WTC11 (cell line): ENCODE measurements around the gene RBFOX2. TPM values are rescaled to one million over a fixed set of nuclear protein-coding genes. Genes with fewer than 3 reads are reported as not detected.

Experiments
- ATAC-seq: fragments of 200-7000 bp; cut with Tn5 transposase; 2 replicates; pipeline ENCODE4 v1.10.0; 2021; ENCODE audit warnings: mild to moderate bottlenecking, moderate library complexity
- CTCF ChIA-PET: fragments of 300-600 bp; sonication (Branson Sonifier 250); formaldehyde crosslinking; loops from one replicate; lab custom pipeline; 2021; ENCODE audit warnings: antibody characterized with exemption; lab: Charles Lee
- POLR2A ChIA-PET: fragments of 350-600 bp; sonication (Branson Sonifier 250); formaldehyde crosslinking; loops from one replicate; lab custom pipeline; 2021; ENCODE audit warnings: antibody characterized with exemption; lab: Charles Lee
- DNase-seq: peaks from one replicate; pipeline ENCODE4 v3.0.0; 2021; ENCODE audit warnings: low spot score
- H3K27ac Mint-ChIP-seq: 2 replicates; pipeline ENCODE4 v1.8.0; 2021; ENCODE audit warnings: mixed read lengths
- H3K27me3 Mint-ChIP-seq: 2 replicates; pipeline ENCODE4 v1.8.0; 2021; ENCODE audit warnings: low read depth, mild to moderate bottlenecking, moderate library complexity, mixed read lengths
- H3K36me3 Mint-ChIP-seq: 2 replicates; pipeline ENCODE4 v1.8.0; 2021; ENCODE audit warnings: mixed read lengths
- H3K4me1 Mint-ChIP-seq: 2 replicates; pipeline ENCODE4 v1.8.0; 2022; ENCODE audit warnings: mixed read lengths
- H3K4me3 Mint-ChIP-seq: 2 replicates; pipeline ENCODE4 v1.8.0; 2021; ENCODE audit warnings: mild to moderate bottlenecking, moderate library complexity, mixed read lengths
- H3K9me3 Mint-ChIP-seq: 2 replicates; pipeline ENCODE4 v1.8.0; 2021; ENCODE audit warnings: mixed read lengths
- CBFB ChIP-seq: sonication (generic); formaldehyde crosslinking; IDR thresholded peaks from 2 replicates; pipeline ENCODE4 v1.8.1; 2022; ENCODE audit warnings: mild to moderate bottlenecking, low read depth, missing genetic modification reagents
- CREM ChIP-seq: sonication (generic); formaldehyde crosslinking; IDR thresholded peaks from 2 replicates; pipeline ENCODE4 v1.8.1; 2022; ENCODE audit warnings: mild to moderate bottlenecking, missing genetic modification reagents, moderate library complexity
- E2F1 ChIP-seq: sonication (generic); formaldehyde crosslinking; IDR thresholded peaks from 2 replicates; pipeline ENCODE4 v1.8.0; 2022; ENCODE audit warnings: mild to moderate bottlenecking, missing genetic modification reagents
- E2F5 ChIP-seq: sonication (generic); formaldehyde crosslinking; IDR thresholded peaks from 2 replicates; pipeline ENCODE4 v1.8.1; 2022; ENCODE audit warnings: mild to moderate bottlenecking, moderate library complexity, missing genetic modification reagents
- ELF4 ChIP-seq: sonication (generic); formaldehyde crosslinking; IDR thresholded peaks from 2 replicates; pipeline ENCODE4 v1.8.1; 2022; ENCODE audit warnings: low read depth, mild to moderate bottlenecking, moderate library complexity, missing genetic modification reagents
- EMX1 ChIP-seq: fragments of 250-450 bp; sonication (Bioruptor Pico); IDR thresholded peaks from 2 replicates; pipeline ENCODE4 v1.8.0; 2021; ENCODE audit warnings: mild to moderate bottlenecking
- FOXP1 ChIP-seq: sonication (generic); formaldehyde crosslinking; IDR thresholded peaks from 2 replicates; pipeline ENCODE4 v1.8.0; 2022; ENCODE audit warnings: missing genetic modification reagents, mild to moderate bottlenecking, moderate library complexity, borderline replicate concordance
- HMGA2 ChIP-seq: fragments of 250-450 bp; sonication (Bioruptor Pico); IDR thresholded peaks from 2 replicates; pipeline ENCODE4 v1.4.0; 2021; ENCODE audit warnings: mild to moderate bottlenecking, moderate library complexity
- IRF2 ChIP-seq: sonication (generic); formaldehyde crosslinking; IDR thresholded peaks from 2 replicates; pipeline ENCODE4 v1.8.0; 2022; ENCODE audit warnings: low read depth, missing genetic modification reagents, borderline replicate concordance
- JAZF1 ChIP-seq: fragments of 250-450 bp; sonication (Bioruptor Pico); IDR thresholded peaks from 2 replicates; pipeline ENCODE4 v1.9.0; 2021; ENCODE audit warnings: moderate library complexity, mild to moderate bottlenecking, inconsistent platforms
- MYBL2 ChIP-seq: sonication (generic); formaldehyde crosslinking; IDR thresholded peaks from 2 replicates; pipeline ENCODE4 v1.8.1; 2023; ENCODE audit warnings: mild to moderate bottlenecking, moderate library complexity, missing genetic modification reagents
- NFE2L1 ChIP-seq: sonication (generic); formaldehyde crosslinking; IDR thresholded peaks from 2 replicates; pipeline ENCODE4 v1.8.1; 2023; ENCODE audit warnings: missing genetic modification reagents
- NR1H2 ChIP-seq: sonication (generic); formaldehyde crosslinking; IDR thresholded peaks from 2 replicates; pipeline ENCODE4 v1.9.0; 2021; ENCODE audit warnings: mild to moderate bottlenecking, moderate library complexity, missing genetic modification reagents
- PRDM15 ChIP-seq: sonication (generic); formaldehyde crosslinking; IDR thresholded peaks from 2 replicates; pipeline ENCODE4 v1.8.0; 2022; ENCODE audit warnings: missing genetic modification reagents
- RELA ChIP-seq: sonication (generic); formaldehyde crosslinking; IDR thresholded peaks from 2 replicates; pipeline ENCODE4 v1.8.1; 2022; ENCODE audit warnings: missing genetic modification reagents, mild to moderate bottlenecking, borderline replicate concordance
- RORB ChIP-seq: fragments of 250-450 bp; sonication (Bioruptor Pico); IDR thresholded peaks from 2 replicates; pipeline ENCODE4 v1.9.0; 2021; ENCODE audit warnings: mild to moderate bottlenecking
- SMAD4 ChIP-seq: sonication (generic); formaldehyde crosslinking; IDR thresholded peaks from 2 replicates; pipeline ENCODE4 v1.8.0; 2022; ENCODE audit warnings: mild to moderate bottlenecking, missing genetic modification reagents
- SP1 ChIP-seq: sonication (generic); formaldehyde crosslinking; conservative IDR thresholded peaks from 2 replicates; pipeline ENCODE4 v1.8.1; 2022; ENCODE audit warnings: missing genetic modification reagents
- ZBTB43 ChIP-seq: sonication (generic); formaldehyde crosslinking; IDR thresholded peaks from 2 replicates; pipeline ENCODE4 v1.8.1; 2023; ENCODE audit warnings: mild to moderate bottlenecking, missing genetic modification reagents
- ZNF138 ChIP-seq: sonication (generic); formaldehyde crosslinking; conservative IDR thresholded peaks from 2 replicates; pipeline ENCODE4 v1.8.1; 2022; ENCODE audit warnings: mild to moderate bottlenecking, moderate library complexity, missing genetic modification reagents
- ZNF219 ChIP-seq: sonication (generic); formaldehyde crosslinking; IDR thresholded peaks from 2 replicates; pipeline ENCODE4 v1.8.0; 2023; ENCODE audit warnings: missing genetic modification reagents, mild to moderate bottlenecking, borderline replicate concordance
- ZNF416 ChIP-seq: fragments of 250-450 bp; sonication (Bioruptor Pico); IDR thresholded peaks from 2 replicates; pipeline ENCODE4 v1.9.0; 2021; ENCODE audit warnings: mild to moderate bottlenecking, inconsistent platforms
- ZNF671 ChIP-seq: fragments of 250-450 bp; sonication (Bioruptor Pico); IDR thresholded peaks from 2 replicates; pipeline ENCODE4 v1.8.0; 2021; ENCODE audit warnings: mild to moderate bottlenecking
- total RNA-seq: library from RNA; stranded (reverse); gene quantifications from 3 replicates; pipeline ENCODE4 v1.2.3, GENCODE V29; 2021
- TF ChIP-seq, protein P1 (sequence below): fragments of 250-450 bp; sonication (Bioruptor Pico); IDR thresholded peaks from 2 replicates; pipeline ENCODE4 v2.1.2; 2022; ENCODE audit warnings: mild to moderate bottlenecking, moderate library complexity
- TF ChIP-seq, protein P2 (sequence below): fragments of 250-450 bp; sonication (Bioruptor Pico); IDR thresholded peaks from 2 replicates; pipeline ENCODE4 v1.9.0; 2021; ENCODE audit warnings: mild to moderate bottlenecking

The RBFOX2 gene
- total RNA-seq, 1 experiment from 2014 or later: 107 TPM

- TF ChIP-seq RELA (no peak), NFE2L1 (CRISPR knock-in tag) (no peak), ZNF671 (CRISPR knock-in tag) (no peak), ELF4 (CRISPR knock-in tag) (no peak), RORB (CRISPR knock-in tag) (no peak), HMGA2 (CRISPR knock-in tag) (no peak), IRF2 (no peak), NR1H2 (CRISPR knock-in tag) (no peak), CBFB (no peak), SP1 (CRISPR knock-in tag) (no peak), E2F5 (CRISPR knock-in tag) (no peak), MYBL2 (CRISPR knock-in tag) (no peak), ZBTB43 (no peak)
Observed at GRCh38 chr22:35960854-35961253, 67.8 kb downstream of the RBFOX2 start (continued).

DNA sequence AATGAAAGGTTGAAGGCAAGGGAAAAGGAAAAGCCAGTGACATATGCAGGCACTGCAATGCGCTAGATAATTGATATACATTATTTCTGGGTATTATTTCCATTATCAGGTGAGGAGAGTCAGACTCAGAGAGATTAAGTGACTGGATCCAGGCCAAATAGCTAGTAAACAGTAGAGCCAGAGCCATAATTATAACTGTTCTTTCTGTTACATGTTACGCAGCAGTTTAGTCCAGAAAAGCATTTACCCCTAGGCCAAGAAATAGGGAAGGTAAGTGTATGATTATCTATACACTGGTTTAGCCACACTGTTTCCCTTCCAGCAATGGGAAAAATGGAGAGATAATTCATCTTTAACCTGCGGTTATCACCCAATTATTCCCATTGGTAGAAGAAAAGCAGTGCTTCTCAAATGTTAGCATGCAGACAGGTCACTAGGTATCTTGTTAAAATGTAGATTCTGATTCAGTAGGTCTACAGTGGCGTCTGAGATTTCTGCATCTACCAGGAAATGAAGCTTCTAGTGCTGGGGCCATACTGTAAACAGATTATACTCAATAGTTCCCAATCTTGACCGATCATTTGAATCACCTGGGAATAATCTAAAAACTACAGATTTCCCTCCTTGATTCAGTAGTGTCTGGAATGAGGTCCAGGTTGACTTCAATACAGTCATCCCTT lies 69.4 kb downstream of the RBFOX2 start:
- CTCF ChIA-PET: interaction anchor here (1.0 to 1.4 kb wide), 2 partner anchors 28 to 106 kb away, joined by 4 read pairs; no protein-coding TSS in a partner anchor
- no peak for ATAC-seq
- TF ChIP-seq ZNF416 (no peak), CREM (no peak), PRDM15 (CRISPR knock-in tag) (no peak), EMX1 (CRISPR knock-in tag) (no peak), JAZF1 (CRISPR knock-in tag) (no peak), NR1H2 (CRISPR knock-in tag) (no peak), ZNF138 (CRISPR knock-in tag) (no peak), ZNF219 (CRISPR knock-in tag) (no peak), E2F1 (CRISPR knock-in tag) (no peak), ZBTB43 (no peak), FOXP1 (CRISPR knock-in tag) (no peak), SMAD4 (CRISPR knock-in tag) (no peak)
- TF ChIP-seq, protein P1, sequence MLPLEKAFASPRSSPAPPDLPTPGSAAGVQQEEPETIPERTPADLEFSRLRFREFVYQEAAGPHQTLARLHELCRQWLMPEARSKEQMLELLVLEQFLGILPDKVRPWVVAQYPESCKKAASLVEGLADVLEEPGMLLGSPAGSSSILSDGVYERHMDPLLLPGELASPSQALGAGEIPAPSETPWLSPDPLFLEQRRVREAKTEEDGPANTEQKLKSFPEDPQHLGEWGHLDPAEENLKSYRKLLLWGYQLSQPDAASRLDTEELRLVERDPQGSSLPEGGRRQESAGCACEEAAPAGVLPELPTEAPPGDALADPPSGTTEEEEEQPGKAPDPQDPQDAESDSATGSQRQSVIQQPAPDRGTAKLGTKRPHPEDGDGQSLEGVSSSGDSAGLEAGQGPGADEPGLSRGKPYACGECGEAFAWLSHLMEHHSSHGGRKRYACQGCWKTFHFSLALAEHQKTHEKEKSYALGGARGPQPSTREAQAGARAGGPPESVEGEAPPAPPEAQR: no peak
- TF ChIP-seq, protein P2, sequence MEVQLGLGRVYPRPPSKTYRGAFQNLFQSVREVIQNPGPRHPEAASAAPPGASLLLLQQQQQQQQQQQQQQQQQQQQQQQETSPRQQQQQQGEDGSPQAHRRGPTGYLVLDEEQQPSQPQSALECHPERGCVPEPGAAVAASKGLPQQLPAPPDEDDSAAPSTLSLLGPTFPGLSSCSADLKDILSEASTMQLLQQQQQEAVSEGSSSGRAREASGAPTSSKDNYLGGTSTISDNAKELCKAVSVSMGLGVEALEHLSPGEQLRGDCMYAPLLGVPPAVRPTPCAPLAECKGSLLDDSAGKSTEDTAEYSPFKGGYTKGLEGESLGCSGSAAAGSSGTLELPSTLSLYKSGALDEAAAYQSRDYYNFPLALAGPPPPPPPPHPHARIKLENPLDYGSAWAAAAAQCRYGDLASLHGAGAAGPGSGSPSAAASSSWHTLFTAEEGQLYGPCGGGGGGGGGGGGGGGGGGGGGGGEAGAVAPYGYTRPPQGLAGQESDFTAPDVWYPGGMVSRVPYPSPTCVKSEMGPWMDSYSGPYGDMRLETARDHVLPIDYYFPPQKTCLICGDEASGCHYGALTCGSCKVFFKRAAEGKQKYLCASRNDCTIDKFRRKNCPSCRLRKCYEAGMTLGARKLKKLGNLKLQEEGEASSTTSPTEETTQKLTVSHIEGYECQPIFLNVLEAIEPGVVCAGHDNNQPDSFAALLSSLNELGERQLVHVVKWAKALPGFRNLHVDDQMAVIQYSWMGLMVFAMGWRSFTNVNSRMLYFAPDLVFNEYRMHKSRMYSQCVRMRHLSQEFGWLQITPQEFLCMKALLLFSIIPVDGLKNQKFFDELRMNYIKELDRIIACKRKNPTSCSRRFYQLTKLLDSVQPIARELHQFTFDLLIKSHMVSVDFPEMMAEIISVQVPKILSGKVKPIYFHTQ (CRISPR knock-in tag): no peak

More for the DNA sequence above, 69.4 kb downstream of the RBFOX2 start:
- H3K36me3 Mint-ChIP-seq: no peaks in the 10 kb centered on the region
- no peaks in the 10 kb centered on the region for H3K9me3 Mint-ChIP-seq
- no peak for DNase-seq
- POLR2A ChIA-PET: no interaction called here
- peaks cover 45% of the 10 kb centered on the region for H3K4me1 Mint-ChIP-seq
- H3K27me3 Mint-ChIP-seq: no peaks in the 10 kb centered on the region
- H3K27ac Mint-ChIP-seq: no peak overlapping the region
- no peak overlapping the region for H3K4me3 Mint-ChIP-seq
